Measurements from ENCODE around the gene NELL2.
"Not testable (repeated sequence)": the region's sequence is repeated elsewhere in the genome, so short reads cannot be mapped to it uniquely, and the experiment has no call there.

The NELL2 gene

DNA sequence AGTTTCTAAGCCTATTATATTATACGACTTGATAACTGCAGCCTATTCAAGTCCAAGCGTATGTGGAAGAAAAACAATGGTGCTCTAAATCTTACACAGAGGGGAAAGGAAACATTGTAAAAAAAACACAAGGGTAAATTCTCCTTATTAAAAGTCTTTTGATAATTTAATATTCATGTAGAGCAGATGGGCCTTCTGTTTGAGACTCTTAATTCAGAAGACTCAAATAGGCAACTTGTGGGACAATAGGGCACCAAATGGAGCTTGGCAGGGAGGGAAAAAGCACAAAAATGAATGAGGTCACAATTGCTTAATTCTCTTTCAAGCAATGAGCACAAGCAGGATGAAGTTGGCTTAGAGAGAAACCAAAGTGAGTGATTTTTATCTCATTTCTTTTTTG is 159.4 kb downstream of the NELL2 start:
- H3K27me3 ChIP-seq (ENCODE audit: control insufficient read depth in 2 of 2, insufficient read depth in 2 of 2, low read length in 2 of 2) = no peaks in the 10 kb centered on the region
- H3K36me3 ChIP-seq (ENCODE audit: control insufficient read depth in 2 of 2, insufficient read depth in 2 of 2, low read length in 2 of 2) = no peaks in the 10 kb centered on the region
- no peak overlapping the region for H3K4me3 ChIP-seq (ENCODE audit: low read length in 2 of 2)
- no peaks in the 10 kb centered on the region for H3K4me1 ChIP-seq (ENCODE audit: control insufficient read depth in 2 of 2, insufficient read depth in 2 of 2, low read length in 2 of 2)
- H3K9me3 ChIP-seq (ENCODE audit: control insufficient read depth in 2 of 2, low read length in 2 of 2) = no peaks in the 10 kb centered on the region
- H3K27ac ChIP-seq (ENCODE audit: low read depth in 2 of 2, low read length in 2 of 2) = no peak overlapping the region
- H3K9ac ChIP-seq (ENCODE audit: low read depth in 1 of 2, low read length in 2 of 2) = no peak overlapping the region

DNA sequence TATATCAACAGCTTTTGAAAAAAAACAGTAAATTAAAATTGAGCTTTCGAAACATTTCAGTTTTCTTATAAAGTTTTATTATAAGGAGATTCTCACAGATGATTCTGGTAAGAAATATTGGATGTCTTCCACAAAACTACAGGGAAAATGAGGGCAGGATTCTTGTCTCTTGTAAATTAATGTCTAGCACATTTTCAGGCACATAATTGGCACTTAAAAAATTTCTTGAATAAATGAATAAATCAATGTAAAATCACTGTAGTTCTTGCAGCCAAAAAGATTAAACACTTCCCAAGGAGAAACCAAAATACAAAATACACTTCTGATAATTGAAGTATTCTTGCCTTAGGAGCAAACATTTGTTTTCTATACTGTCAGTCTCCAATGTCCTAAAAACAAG is 164.4 kb downstream of the NELL2 start:
- no peaks in the 10 kb centered on the region for H3K36me3 ChIP-seq (ENCODE audit: control insufficient read depth in 2 of 2, insufficient read depth in 2 of 2, low read length in 2 of 2)
- H3K27ac ChIP-seq (ENCODE audit: low read depth in 2 of 2, low read length in 2 of 2) = no peak overlapping the region
- H3K27me3 ChIP-seq (ENCODE audit: control insufficient read depth in 2 of 2, insufficient read depth in 2 of 2, low read length in 2 of 2) = no peaks in the 10 kb centered on the region
- H3K4me3 ChIP-seq (ENCODE audit: low read length in 2 of 2) = no peak overlapping the region
- no peak overlapping the region for H3K9ac ChIP-seq (ENCODE audit: low read depth in 1 of 2, low read length in 2 of 2)
- no peaks in the 10 kb centered on the region for H3K4me1 ChIP-seq (ENCODE audit: control insufficient read depth in 2 of 2, insufficient read depth in 2 of 2, low read length in 2 of 2)
- H3K9me3 ChIP-seq (ENCODE audit: control insufficient read depth in 2 of 2, low read length in 2 of 2) = no peaks in the 10 kb centered on the region

DNA sequence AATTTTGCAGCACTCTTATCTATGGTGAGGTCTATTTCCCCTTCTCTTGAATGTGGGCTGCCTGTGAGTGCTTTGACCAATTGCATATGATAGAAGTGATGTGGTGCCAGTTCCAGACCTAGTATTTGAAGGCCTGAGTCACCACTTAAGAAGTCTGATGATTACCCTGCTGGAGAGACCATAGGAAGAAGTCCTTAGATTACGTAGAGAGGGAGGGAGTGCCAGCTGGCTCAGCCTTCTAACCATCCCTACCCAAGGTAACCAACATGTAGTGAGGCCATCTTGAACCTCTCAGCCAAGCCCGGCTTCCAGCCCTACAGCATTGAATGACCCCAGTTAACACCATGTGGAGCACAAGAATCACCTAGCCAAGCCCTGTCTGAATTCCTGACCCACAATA is 166.9 kb downstream of the NELL2 start:
- Histone ChIP-seq H3K9ac (ENCODE audit: low read depth in 1 of 2, low read length in 2 of 2) (no peak overlapping the region), H3K4me1 (ENCODE audit: control insufficient read depth in 2 of 2, insufficient read depth in 2 of 2, low read length in 2 of 2) (no peaks in the 10 kb centered on the region), H3K9me3 (ENCODE audit: control insufficient read depth in 2 of 2, low read length in 2 of 2) (no peaks in the 10 kb centered on the region), H3K4me3 (ENCODE audit: low read length in 2 of 2) (no peak overlapping the region), H3K27me3 (ENCODE audit: control insufficient read depth in 2 of 2, insufficient read depth in 2 of 2, low read length in 2 of 2) (no peaks in the 10 kb centered on the region), H3K27ac (ENCODE audit: low read depth in 2 of 2, low read length in 2 of 2) (no peak overlapping the region), H3K36me3 (ENCODE audit: control insufficient read depth in 2 of 2, insufficient read depth in 2 of 2, low read length in 2 of 2) (no peaks in the 10 kb centered on the region)

DNA sequence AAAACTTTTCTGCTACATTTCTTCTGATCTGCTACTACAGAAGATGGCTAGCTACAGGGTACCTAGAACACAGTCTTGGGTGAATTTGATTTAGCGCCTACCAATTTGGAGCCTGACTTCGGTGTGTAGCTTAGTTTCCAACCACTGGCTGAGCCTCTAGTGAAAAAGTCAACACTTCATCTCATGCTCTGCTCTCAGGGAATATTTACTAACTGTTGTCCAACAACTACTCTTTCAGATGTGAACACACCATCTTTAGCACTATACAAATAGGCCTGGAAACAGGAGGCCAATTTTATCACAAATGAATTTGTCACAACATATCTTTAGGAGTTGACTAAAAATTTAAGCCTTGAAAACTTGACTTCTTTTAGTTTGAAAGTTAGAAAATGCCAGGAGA is 167.9 kb downstream of the NELL2 start:
- no peaks in the 10 kb centered on the region for H3K4me1 ChIP-seq (ENCODE audit: control insufficient read depth in 2 of 2, insufficient read depth in 2 of 2, low read length in 2 of 2)
- no peaks in the 10 kb centered on the region for H3K36me3 ChIP-seq (ENCODE audit: control insufficient read depth in 2 of 2, insufficient read depth in 2 of 2, low read length in 2 of 2)
- no peaks in the 10 kb centered on the region for H3K9me3 ChIP-seq (ENCODE audit: control insufficient read depth in 2 of 2, low read length in 2 of 2)
- H3K9ac ChIP-seq (ENCODE audit: low read depth in 1 of 2, low read length in 2 of 2) = no peak overlapping the region
- no peaks in the 10 kb centered on the region for H3K27me3 ChIP-seq (ENCODE audit: control insufficient read depth in 2 of 2, insufficient read depth in 2 of 2, low read length in 2 of 2)
- H3K27ac ChIP-seq (ENCODE audit: low read depth in 2 of 2, low read length in 2 of 2) = no peak overlapping the region
- no peak overlapping the region for H3K4me3 ChIP-seq (ENCODE audit: low read length in 2 of 2)

DNA sequence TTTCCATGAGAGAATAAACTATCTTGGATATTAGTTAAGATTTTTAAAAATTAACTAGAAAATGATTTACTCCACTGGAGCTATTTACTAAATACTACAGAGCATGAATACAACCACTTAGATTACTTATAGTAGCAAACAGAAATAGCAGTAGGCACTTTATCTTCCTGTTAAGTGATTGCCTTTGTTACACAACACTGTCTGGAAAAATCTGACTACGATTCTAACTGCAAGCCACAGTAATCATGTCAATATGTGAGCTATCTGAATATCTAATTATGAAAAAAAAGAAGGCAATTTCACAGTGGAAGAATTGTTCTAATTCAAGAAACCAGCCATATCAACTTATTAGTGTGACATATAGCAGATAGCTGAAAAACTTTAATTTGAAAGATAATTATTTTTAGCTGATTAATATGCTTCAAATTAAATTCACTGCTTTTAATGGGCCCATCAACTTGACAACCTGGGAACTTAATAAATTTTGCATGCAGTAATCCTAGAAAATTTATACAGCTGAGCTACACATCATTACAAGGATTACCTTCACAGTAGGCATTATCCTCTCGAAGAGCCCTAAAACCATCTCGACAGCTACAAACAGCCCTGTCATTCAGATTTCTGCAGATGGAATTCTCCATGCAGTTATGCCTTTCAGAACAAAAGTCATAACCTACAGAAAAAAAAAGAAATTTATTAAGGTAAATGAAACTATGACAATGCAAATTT is 172.8 kb downstream of the NELL2 start:
- Histone ChIP-seq H3K36me3 (ENCODE audit: control insufficient read depth in 2 of 2, insufficient read depth in 2 of 2, low read length in 2 of 2) (no peaks in the 10 kb centered on the region), H3K27ac (ENCODE audit: low read depth in 2 of 2, low read length in 2 of 2) (no peak overlapping the region), H3K9ac (ENCODE audit: low read depth in 1 of 2, low read length in 2 of 2) (no peak overlapping the region), H3K9me3 (ENCODE audit: control insufficient read depth in 2 of 2, low read length in 2 of 2) (no peaks in the 10 kb centered on the region), H3K4me1 (ENCODE audit: control insufficient read depth in 2 of 2, insufficient read depth in 2 of 2, low read length in 2 of 2) (no peaks in the 10 kb centered on the region), H3K27me3 (ENCODE audit: control insufficient read depth in 2 of 2, insufficient read depth in 2 of 2, low read length in 2 of 2) (no peaks in the 10 kb centered on the region), H3K4me3 (ENCODE audit: low read length in 2 of 2) (no peak overlapping the region)

DNA sequence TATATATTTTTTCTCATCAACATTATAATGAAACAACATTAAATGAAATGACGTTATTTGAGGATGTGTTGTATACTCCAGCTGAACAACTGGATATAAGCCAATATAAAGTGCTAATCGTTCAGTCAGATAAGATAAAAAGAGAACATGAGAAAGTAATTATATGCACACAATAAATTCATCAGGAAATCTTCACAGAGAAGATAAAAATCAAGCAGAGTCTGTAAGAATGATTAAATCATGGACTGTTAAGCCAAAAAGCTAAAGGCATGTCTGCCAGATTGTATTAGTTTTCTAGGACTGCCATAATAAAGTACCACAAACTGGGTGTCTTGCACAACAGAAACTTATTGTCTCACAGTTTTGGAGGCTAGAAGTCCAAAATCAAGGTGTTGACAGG is 178.6 kb downstream of the NELL2 start:
- H3K36me3 ChIP-seq (ENCODE audit: control insufficient read depth in 2 of 2, insufficient read depth in 2 of 2, low read length in 2 of 2) = no peaks in the 10 kb centered on the region
- no peaks in the 10 kb centered on the region for H3K9me3 ChIP-seq (ENCODE audit: control insufficient read depth in 2 of 2, low read length in 2 of 2)
- H3K4me1 ChIP-seq (ENCODE audit: control insufficient read depth in 2 of 2, insufficient read depth in 2 of 2, low read length in 2 of 2) = no peaks in the 10 kb centered on the region
- H3K27me3 ChIP-seq (ENCODE audit: control insufficient read depth in 2 of 2, insufficient read depth in 2 of 2, low read length in 2 of 2) = no peaks in the 10 kb centered on the region
- no peak overlapping the region for H3K9ac ChIP-seq (ENCODE audit: low read depth in 1 of 2, low read length in 2 of 2)
- H3K4me3 ChIP-seq (ENCODE audit: low read length in 2 of 2) = no peak overlapping the region
- H3K27ac ChIP-seq (ENCODE audit: low read depth in 2 of 2, low read length in 2 of 2) = no peak overlapping the region

DNA sequence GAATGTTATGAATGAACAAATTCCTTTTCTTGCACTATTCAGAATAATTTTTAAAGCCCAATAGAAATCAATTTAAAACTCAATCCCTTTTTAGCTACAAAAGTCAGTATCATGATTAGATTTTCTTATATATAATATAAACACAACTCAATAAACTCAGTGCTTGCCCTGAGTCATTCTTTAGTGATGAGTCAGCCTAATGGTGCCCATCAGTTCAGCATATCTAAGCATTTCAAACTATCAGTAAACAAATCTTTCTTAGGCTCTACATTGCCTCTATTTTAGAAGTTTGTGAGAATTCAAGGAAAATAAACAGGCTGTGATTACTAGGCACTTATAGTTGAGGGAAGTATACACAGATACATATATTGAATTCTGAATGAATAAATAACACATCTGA is 179.6 kb downstream of the NELL2 start:
- H3K27me3 ChIP-seq (ENCODE audit: control insufficient read depth in 2 of 2, insufficient read depth in 2 of 2, low read length in 2 of 2) = no peaks in the 10 kb centered on the region
- H3K4me3 ChIP-seq (ENCODE audit: low read length in 2 of 2) = no peak overlapping the region
- H3K36me3 ChIP-seq (ENCODE audit: control insufficient read depth in 2 of 2, insufficient read depth in 2 of 2, low read length in 2 of 2) = no peaks in the 10 kb centered on the region
- no peaks in the 10 kb centered on the region for H3K4me1 ChIP-seq (ENCODE audit: control insufficient read depth in 2 of 2, insufficient read depth in 2 of 2, low read length in 2 of 2)
- H3K27ac ChIP-seq (ENCODE audit: low read depth in 2 of 2, low read length in 2 of 2) = no peak overlapping the region
- no peaks in the 10 kb centered on the region for H3K9me3 ChIP-seq (ENCODE audit: control insufficient read depth in 2 of 2, low read length in 2 of 2)
- H3K9ac ChIP-seq (ENCODE audit: low read depth in 1 of 2, low read length in 2 of 2) = no peak overlapping the region

DNA sequence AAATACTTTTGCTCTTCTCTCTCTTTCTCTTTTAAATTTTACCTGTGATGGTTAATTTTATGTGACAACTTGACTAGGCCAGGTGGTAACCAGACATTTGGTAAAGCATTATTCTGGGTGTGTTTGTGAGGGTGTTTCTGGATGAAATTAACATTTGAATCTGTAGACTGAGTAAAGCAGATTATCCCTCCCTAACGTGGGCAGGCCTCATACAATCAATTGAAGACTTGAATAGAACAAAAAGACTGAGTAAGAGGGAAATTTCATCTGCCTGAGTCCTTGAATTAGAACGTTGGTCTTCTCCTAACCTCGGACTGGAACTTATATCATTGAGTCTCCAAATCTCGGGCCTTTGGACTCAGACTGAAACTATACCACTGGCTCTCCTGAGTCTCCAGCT is 182.1 kb downstream of the NELL2 start:
- Histone ChIP-seq H3K27me3 (ENCODE audit: control insufficient read depth in 2 of 2, insufficient read depth in 2 of 2, low read length in 2 of 2) (no peaks in the 10 kb centered on the region), H3K9ac (ENCODE audit: low read depth in 1 of 2, low read length in 2 of 2) (no peak overlapping the region), H3K36me3 (ENCODE audit: control insufficient read depth in 2 of 2, insufficient read depth in 2 of 2, low read length in 2 of 2) (no peaks in the 10 kb centered on the region), H3K4me3 (ENCODE audit: low read length in 2 of 2) (no peak overlapping the region), H3K4me1 (ENCODE audit: control insufficient read depth in 2 of 2, insufficient read depth in 2 of 2, low read length in 2 of 2) (no peaks in the 10 kb centered on the region), H3K9me3 (ENCODE audit: control insufficient read depth in 2 of 2, low read length in 2 of 2) (no peaks in the 10 kb centered on the region), H3K27ac (ENCODE audit: low read depth in 2 of 2, low read length in 2 of 2) (no peak overlapping the region)

DNA sequence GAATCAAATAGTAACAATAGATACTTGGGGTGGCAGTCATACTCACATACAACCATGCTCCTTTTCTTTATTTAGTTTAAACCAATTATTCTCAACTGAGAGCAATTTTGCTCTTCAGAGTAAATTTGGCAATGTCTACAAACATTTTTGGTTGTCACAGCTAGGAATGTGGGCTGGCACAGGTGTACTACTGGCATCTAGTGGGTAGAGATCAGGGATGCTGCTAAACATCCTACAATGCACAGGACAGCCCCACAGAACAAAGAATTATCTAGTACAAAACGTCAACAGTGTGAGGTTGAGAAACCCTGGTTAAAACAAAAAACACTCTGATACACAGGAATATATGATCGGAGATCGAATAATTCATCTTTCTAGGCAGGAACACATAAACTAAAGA is 186.5 kb downstream of the NELL2 start:
- Histone ChIP-seq H3K9me3 (ENCODE audit: control insufficient read depth in 2 of 2, low read length in 2 of 2) (no peaks in the 10 kb centered on the region), H3K9ac (ENCODE audit: low read depth in 1 of 2, low read length in 2 of 2) (no peak overlapping the region), H3K27me3 (ENCODE audit: control insufficient read depth in 2 of 2, insufficient read depth in 2 of 2, low read length in 2 of 2) (no peaks in the 10 kb centered on the region), H3K4me1 (ENCODE audit: control insufficient read depth in 2 of 2, insufficient read depth in 2 of 2, low read length in 2 of 2) (no peaks in the 10 kb centered on the region), H3K27ac (ENCODE audit: low read depth in 2 of 2, low read length in 2 of 2) (no peak overlapping the region), H3K4me3 (ENCODE audit: low read length in 2 of 2) (no peak overlapping the region), H3K36me3 (ENCODE audit: control insufficient read depth in 2 of 2, insufficient read depth in 2 of 2, low read length in 2 of 2) (no peaks in the 10 kb centered on the region)

DNA sequence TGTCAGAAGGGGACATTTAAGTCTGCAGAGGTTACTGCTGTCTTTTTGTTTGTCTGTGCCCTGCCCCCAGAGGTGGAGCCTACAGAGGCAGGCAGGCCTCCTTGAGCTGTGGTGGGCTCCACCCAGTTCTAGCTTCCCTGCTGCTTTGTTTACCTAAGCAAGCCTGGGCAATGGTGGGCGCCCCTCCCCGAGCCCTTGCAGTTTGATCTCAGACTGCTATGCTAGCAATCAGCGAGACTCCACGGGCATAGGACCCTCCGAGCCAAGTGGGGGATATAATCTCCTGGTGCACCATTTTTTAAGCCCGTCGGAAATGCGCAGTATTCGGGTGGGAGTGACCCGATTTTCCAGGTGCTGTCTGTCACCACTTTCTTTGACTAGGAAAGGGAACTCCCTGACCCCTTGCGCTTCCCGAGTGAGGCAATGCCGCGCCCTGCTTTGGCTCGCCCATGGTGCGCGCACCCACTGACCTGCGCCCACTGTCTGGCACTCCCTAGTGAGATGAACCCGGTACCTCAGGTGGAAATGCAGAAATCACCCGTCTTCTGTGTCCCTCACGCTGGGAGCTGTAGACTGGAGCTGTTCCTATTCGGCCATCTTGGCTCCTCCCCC is 189.2 kb downstream of the NELL2 start:
- not testable (repeated sequence) for H3K9ac ChIP-seq (ENCODE audit: low read depth in 1 of 2, low read length in 2 of 2); H3K4me3 ChIP-seq (ENCODE audit: low read length in 2 of 2); H3K4me1 ChIP-seq (ENCODE audit: control insufficient read depth in 2 of 2, insufficient read depth in 2 of 2, low read length in 2 of 2); H3K27ac ChIP-seq (ENCODE audit: low read depth in 2 of 2, low read length in 2 of 2); H3K9me3 ChIP-seq (ENCODE audit: control insufficient read depth in 2 of 2, low read length in 2 of 2); H3K36me3 ChIP-seq (ENCODE audit: control insufficient read depth in 2 of 2, insufficient read depth in 2 of 2, low read length in 2 of 2); H3K27me3 ChIP-seq (ENCODE audit: control insufficient read depth in 2 of 2, insufficient read depth in 2 of 2, low read length in 2 of 2)

Measured in mucosa of rectum (tissue), 2 donors.